GM10847 (cell line): Measurements from ENCODE around the gene NDC80.

Source experiments
- POLR2A ChIP-seq: IDR thresholded peaks from 2 replicates; pipeline ENCODE4 v1.6.1; 2011; ENCODE audit not compliant: insufficient read length; ENCODE audit errors: extremely low read depth

NDC80 gene

DNA sequence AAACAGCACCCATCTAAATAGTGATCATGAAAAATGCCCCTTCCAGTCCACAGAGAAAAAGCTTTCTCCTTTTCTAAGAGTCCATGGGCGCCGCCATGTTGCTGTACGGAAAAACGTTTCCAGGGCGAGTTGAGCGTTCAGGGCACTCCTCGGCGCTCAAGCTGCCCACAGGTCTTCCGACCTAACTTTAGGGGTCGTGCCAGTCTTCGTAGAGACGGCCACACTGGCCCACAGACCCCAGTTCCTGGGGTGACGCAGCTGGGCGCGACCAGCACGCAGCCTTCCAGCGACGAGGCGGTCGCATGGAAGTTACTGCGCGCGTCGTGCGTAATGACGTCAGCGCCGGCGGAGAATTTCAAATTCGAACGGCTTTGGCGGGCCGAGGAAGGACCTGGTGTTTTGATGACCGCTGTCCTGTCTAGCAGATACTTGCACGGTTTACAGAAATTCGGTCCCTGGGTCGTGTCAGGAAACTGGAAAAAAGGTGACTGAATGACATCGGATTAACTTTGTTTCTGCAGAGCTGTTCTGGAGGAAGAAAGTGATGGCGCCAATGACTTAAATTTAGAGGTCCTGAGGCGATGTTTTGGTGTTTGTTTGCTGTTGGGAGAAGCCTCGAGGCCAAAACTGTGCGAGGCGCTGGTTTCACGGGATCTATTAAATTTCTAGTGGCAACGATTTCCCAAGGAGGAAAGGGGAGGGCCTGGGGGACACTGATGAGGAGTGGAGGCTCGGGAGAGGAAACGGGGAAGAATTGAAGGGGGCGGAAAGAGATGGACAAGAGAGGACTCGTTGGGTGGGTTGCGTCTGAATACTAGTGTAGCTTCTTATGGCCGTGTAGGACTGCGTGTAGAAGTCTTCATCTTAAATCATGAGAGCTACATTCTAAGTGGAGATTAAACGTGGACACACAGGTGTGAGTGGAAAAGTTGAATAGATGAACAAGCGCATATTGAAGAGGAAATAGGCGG is at the start of gene NDC80, which contains the start of gene METTL4:
Gene NDC80 (plus strand): TSS at position 358 of the 971 bp plus-strand sequence. CDS start 1,429 bp downstream, outside the sequence.
Gene METTL4 (minus strand): TSS at position 306 of the 971 bp plus-strand sequence. CDS start 4,289 bp downstream, outside the sequence.
- peak; percentile 56 for TF ChIP-seq POLR2A

DNA sequence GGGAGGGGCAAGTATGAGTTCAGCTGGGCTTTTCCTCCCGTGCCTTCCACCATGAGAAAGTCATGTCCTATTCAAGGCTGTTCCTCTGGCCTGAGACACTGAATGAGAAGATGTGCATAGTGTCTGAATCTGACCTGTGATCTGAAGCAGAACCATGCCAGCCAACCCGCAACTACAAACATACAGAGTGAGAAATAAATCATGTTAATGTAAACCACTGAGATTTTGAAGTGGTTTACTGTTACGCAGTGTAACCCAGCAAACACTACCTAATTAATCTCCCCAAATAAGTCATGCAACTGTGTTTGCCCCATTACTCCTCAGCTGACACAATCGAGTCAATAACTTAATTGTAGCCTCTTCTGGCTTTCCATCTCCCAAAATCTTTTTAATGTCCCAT is 49.2 kb upstream of the NDC80 start:
- TF ChIP-seq POLR2A = no peak

DNA sequence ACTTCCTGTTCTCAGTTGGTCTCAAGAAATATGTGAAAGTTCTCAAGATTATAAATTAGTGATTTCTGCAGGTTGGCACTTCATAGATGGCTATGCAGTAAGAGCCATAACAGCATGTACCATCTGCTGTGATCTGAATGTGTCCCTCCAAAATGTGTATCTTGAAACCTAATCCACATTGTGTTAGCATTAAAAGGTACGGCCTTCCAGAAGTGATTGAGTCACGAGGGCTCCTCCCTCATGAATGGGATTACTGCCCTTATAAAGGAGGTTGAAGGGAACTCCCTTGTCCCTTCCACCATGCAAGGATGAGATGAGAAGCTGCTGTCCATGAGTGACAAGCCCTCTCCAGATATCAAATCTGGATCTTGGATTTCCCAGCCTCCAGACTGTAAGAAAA is 45.0 kb upstream of the NDC80 start:
- TF ChIP-seq POLR2A = no peak

DNA sequence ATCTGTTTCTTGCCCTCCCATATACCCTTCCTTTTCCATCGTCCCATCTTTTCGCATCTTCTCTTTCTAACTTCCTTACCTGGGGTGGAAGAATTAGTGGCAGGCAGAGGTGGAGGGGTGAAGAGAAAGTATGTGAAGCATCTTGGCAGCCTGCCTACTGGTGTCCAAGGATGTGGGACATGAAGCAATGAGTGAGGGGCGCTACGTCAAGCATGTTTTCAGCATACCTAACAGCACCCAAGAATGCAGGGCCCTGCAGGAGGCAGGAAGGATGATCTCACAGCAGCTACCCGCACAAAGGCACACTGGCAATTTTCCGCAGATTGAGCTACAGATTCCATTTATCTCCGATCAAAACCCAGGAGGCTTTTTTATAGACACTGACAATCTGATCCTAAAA is 42.2 kb upstream of the NDC80 start:
- TF ChIP-seq POLR2A = no peak

DNA sequence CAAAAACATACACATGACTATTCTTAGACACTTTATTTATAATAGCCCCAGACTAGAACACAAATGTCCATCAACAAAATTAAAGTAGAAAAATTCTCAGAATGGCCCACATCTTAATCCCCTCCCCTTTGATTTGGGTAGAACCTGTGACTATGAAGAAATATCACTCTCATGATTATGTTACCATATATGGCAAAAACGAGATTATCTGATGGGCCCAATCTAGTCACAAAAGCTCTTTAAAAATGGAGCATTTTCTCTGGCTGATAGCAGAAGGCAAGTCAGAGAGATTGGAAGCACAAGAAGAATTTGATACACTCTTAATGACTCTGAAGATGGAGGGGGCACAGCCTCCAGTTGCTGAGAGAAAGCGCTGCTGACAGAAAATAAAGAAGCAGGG is 39.6 kb upstream of the NDC80 start:
- TF ChIP-seq POLR2A = no peak

DNA sequence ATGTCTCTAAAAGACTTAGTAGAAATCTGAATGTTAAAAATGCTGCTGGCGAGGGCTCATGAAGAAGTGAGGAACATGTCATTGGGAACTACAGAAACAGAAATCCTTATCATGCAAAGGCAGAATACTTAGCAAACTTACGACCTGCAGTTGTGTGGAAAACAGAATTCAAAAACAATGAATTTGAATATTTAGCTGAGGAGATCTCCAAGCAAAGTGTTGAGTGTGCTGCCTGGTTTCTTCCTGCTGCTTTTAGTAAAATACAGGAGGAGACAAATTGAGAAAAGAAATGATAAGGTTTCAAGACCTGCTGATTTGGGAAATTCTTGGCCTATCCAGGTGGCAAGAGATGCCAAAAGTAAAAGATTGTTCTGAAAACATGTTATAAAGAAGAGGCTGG is 38.6 kb upstream of the NDC80 start:
- TF ChIP-seq POLR2A = no peak

DNA sequence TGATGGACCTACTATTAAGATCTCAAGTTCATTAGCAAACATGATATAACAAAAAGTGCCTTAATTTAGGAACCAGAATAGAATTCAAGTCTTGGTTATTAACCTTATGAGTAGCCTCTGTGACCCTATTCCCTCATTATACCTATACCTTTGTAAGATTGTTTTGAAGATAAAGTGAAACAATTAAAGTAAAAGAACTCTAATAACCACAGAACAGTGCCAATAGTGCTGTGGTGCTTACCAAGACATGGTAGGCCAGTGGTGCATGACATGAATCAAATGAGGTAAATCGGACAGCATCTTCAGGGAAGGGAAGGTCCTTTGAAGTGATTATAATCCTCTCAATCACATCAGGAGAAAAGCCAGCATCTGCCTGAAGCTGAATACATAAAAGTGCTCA is 36.5 kb upstream of the NDC80 start:
- TF ChIP-seq POLR2A = no peak

DNA sequence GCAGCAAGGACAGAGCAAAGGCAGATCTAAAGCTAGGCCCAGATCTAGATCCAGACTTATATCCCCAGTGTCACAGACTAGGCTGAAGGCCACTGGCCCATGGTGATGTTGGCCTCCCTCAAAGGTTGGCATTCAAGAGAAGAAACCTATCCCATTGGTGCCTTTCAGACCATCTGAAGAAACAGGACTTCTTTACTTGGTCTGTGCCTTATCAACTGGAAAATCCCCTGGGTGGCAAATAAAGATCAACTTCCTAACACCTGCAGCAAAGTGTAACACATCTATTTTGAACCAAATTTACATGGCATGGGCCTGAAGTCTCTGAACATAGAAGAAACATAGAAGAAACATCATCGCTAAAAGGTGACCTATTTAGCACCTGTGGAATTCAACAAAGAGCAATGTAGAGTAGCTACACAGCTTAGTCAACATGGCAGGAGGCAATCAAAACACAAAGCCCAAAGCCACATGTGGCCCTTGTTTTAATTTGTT is 35.9 kb upstream of the NDC80 start:
- no peak for TF ChIP-seq POLR2A

DNA sequence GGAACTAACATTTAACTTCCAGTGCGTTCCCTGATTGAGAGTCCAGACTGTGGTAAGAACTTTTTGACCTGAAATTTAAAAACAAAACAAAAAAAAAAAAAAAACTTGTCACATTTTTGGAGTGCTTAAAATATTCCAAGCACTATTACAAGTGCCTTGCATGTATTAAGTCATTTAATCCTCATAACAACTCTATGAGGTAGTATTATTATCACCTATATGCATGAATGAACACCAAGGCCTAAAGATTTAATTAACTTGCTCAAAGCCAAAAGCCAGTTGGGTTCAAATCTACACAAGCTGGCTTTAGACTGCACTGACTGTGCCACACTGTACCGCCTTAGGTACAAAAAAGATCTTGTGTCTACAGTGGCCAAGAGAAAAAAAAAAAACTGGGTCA is 35.3 kb upstream of the NDC80 start:
- no peak for TF ChIP-seq POLR2A

DNA sequence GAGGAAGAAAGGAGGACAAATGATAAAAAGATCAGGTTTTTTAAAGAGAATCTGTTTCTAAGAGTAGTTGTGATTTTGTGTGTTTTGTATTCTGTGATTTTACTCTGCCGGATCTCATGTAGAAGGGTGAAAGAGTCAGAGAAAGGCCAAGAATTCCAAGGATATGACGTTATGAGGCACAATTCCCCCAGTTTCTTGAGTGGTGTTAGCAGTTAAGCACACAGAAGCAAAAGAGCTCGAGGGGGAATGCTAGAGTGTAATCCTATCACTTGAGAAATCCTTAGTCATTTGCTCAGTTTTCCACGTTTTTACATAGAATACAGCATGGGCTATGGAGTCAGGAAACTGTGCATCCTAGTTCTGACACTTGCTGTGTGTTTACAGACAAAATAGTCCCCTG is 34.9 kb upstream of the NDC80 start:
- no peak for TF ChIP-seq POLR2A

DNA sequence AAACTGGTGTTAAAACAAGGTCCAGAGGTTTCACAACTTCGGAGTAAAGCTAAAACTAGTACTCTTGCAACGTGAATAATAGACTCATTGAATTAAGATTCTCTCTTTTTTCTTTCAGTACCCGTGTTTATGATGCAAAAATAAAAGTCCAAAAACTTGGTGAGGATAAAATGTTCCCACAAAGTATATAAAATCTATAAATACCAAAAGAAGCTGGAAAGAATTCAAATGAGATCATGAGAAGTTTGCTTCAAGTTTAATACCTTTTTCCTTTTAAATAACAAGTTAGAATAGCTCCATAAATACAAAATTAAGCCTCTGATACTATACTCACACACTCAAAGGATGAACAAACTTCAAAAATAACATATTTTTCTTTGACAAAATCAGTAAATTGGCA is 34.1 kb upstream of the NDC80 start:
- no peak for TF ChIP-seq POLR2A

DNA sequence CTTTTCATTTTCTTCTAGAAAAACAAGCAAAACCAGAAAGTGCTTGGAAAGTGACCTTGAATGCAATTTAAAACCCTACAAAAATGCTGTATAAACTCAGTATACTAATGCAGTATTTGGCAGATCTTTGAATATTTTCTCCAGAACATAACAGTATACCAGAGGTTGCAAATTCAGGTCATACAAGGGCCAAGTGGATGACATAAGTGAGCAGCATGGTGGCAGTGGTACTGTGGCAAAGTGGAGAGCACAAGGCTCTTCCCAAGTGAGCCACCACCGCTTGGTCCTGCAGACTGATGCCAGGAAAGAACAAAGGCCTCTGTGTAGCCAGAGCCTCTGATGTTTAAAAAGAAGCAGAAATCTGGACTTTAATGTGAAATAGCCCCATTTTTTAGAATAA is 33.1 kb upstream of the NDC80 start:
- no peak for TF ChIP-seq POLR2A

DNA sequence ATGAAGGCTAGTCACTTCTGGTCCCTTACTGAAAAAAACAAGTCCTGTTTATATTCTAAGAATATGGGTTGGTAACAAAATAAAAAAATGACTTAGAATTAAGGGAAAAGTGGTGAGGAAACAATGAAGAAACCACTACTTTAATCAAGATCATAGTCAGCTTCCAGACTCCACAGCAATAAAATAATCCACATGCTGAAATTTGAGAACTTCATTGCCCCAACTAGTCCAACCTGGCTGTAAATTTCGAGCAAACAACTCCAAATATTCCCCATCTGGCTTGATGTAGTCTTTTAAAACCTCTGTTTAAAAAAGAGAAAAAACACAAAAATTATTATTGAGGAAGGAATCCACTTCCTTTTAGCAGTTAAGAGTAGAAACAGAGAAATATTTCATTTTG is 32.5 kb upstream of the NDC80 start:
- no peak for TF ChIP-seq POLR2A

DNA sequence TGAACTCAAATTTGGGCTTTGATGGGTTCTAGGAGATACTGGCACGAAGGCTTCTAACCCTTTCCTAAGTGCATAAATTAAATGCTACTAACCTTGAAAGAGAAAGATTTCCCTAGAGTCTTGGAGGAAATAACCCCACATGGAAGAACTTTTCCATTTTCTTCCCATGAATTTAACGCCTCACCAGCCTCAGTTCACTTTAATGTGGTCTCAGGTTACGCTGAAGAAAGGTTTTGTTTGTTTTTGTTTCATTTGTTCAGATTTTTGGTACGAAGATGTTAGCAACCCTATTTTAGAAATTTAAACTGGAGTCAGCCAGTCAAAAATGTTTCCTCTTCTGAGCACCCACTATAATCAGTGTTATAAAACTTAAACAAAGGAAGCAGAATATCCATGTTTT is 30.8 kb upstream of the NDC80 start:
- TF ChIP-seq POLR2A = no peak

DNA sequence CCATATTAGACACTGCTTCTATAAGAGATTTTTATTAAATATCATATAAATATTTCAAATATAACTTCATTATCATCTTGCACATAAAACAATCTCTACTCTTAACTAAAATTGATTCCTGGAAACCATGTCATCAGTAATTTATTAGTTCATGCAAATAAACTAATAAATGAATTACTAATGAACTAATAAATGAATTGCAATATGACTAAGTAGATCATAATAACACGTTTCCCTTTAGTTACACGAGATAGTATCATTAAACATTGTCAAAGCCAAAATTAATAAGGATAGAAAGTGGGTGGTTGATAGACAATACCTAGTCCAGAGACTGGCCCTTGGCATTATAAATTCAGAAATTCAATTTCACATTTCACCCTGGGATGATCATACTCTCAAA is 26.2 kb upstream of the NDC80 start:
- TF ChIP-seq POLR2A = no peak

DNA sequence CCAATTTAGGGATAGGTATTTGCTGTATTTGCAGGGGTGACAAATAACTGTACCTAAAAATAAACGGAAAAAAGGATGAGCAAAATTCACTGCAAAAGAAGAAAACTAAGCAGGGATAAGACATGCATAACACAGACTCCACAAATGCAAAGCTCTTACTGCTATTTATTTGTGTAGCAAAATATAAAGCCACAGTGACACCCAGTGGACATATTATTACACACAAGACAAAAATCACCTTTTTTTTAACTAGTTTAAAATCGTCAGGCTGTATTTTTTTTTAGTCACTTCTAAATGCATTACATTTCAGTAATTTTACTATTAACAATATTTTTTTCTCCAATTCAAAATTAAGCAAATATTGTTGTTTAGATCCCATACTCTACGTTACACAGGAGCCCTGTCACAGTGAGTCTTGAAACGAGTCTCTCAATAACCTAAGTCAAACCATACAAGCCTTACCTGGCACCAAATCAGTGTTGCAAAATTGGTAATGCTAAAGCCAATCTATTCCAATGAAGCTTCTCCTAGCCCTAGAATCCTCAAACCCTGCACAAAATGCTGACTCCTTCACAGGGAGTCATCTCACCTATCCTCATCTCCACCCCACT is 23.8 kb upstream of the NDC80 start:
- TF ChIP-seq POLR2A = no peak
